ENCODE data around the gene TRIM33.
"Not testable (repeated sequence)": the region's sequence is repeated elsewhere in the genome, so short reads cannot be mapped to it uniquely, and the experiment has no call there.

The TRIM33 gene

DNA sequence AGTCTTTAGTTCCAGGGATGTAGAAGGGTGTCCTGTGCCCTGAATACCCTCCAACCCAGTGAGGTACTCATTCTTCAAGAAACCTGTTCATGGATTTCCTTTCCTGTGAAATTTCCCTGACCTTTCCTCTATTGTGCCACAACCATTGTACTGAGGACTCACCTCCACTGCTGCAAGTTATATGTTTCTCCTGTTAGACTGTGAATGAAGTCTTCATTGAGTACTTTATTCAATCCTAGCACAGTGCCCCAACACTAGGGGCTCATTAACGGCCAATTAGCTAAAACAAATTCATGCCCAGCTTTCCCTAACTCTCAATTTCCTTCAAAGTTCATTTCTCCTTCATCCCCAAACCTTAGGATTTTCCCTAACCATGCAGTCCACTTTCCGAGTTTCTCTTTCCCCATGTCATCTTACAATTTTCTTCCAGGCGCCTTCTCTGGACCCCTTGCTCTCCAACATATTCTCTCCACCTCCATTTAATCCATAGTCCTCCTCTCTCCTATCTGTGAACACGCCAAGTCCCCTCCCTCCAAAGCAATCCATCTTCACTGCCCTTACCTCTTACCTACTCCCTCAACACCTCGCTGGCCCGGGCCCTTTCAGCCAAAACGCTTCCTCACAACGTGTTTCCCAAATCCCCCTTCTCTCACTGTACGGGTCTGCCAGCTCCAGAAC is 1.3 kb downstream of the TRIM33 start:
- DNase-seq, result no peak

- no peak for DNase-seq
Measured at GRCh38 chr1:114508386-114508898, 2.6 kb downstream of the TRIM33 start.

DNA sequence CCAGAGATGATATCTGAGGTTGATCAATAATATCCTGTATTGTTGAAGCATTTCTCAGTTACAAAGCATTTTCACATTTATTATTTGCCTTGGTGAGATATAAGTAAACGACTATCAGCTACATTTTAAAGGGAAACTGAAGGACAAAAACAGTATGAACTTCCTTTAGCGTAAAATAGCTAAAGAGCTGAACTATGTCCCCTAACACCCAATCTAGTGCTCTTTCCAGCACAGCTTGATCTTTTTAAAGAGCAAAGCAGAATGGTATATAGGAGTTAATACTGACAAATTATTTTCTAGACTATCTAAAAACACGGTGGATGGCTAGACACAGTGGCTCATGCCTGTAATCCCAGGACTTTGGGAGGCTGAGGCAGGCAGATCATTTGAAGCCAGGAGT is 3.5 kb downstream of the TRIM33 start:
- no peak for DNase-seq

- DNase-seq, result no peak
Measured at GRCh38 chr1:114505148-114505561, 5.8 kb downstream of the TRIM33 start.

GRCh38 chr1:114503916-114504422 is 7.0 kb downstream of the TRIM33 start:
- no peak for DNase-seq

GRCh38 chr1:114502080-114502479 is 8.9 kb downstream of the TRIM33 start:
- DNase-seq, result no peak

GRCh38 chr1:114499478-114499877 is 11.5 kb downstream of the TRIM33 start:
- no peak for DNase-seq

GRCh38 chr1:114496089-114496488 is 14.9 kb downstream of the TRIM33 start:
- no peak for DNase-seq

DNA sequence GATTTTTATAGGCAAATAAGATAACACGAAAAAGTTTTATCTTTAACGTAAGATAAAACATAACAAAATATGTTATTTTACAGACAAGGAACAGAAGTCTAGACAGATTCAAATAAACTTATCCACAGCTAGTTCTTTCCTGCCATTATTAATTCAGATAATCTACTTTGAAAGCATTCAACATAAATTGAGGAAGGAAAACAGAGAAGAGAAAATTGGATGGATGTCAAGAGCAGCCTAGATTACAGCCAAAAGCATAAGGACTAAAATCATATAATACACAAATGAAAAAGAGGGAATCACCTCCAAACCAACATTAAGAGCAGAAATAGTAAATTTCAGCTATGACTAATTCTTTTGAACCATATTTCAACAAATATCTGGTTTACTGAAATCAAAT is 15.5 kb downstream of the TRIM33 start:
- DNase-seq, result no peak

GRCh38 chr1:114492978-114493377 is 18.0 kb downstream of the TRIM33 start:
- DNase-seq, result no peak

GRCh38 chr1:114490274-114490693 is 20.7 kb downstream of the TRIM33 start:
- DNase-seq, result no peak

DNA sequence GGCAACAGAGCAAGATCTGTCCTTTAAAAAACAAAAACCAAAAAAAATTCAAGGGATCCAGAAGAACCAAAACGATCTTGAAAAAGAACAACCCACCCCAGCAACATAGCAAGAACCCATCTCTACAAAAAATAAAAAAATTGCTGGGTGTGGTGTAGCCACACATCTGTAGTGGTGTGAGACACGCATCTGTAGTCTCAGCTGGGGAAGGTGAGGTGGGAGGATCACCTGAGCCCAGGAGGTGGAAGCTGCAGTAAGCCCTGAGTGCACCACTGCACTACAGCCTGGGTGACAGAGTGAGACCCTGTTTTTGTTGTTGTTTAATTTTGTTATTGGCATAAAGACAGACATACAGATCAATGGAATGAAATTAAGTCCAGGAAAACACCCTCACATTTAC is 22.3 kb downstream of the TRIM33 start:
- no peak for DNase-seq

DNA sequence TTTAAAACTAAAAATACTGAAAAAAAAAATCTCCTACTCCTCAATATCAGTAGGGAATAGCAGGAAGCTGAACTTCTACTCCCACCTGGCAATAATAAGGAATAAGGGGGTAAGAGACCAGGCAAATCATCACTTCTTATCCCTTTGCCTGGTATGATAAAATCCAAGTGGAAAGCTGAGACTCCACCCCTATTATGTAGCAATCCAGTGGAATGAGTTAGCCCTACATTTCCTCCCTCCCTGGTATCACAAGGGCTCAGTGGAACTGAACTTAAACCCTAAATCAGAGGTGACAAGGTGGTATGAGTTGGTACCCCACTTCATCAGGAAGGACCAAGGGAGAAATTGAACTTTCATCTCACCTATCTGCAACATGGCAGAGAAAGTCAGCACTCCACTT is 25.7 kb downstream of the TRIM33 start:
- no peak for DNase-seq

DNA sequence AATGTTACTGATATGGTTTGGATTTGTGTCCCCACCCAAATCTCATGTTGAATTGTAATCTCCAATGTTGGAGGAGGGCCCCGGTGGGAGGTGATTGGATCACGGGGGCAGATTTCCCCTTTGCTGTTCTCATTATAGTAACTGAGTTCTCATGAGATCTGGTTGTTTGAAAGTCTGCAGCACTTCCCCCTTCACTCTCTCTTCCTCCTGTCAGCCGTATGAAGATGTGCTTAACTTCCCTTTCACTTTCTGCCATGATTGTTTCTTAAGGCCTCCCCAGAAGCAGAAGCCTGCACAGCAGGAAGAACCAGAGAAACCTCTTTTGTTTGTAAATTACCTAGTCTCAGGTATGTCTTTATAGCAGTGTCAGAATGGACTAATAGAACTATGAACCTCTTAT is 28.4 kb downstream of the TRIM33 start:
- DNase-seq, result no peak

- DNase-seq, result not testable (repeated sequence)
Measured at GRCh38 chr1:114479636-114480035, 31.4 kb downstream of the TRIM33 start.

GRCh38 chr1:114479134-114479533 is 31.9 kb downstream of the TRIM33 start:
- DNase-seq, result no peak

DNA sequence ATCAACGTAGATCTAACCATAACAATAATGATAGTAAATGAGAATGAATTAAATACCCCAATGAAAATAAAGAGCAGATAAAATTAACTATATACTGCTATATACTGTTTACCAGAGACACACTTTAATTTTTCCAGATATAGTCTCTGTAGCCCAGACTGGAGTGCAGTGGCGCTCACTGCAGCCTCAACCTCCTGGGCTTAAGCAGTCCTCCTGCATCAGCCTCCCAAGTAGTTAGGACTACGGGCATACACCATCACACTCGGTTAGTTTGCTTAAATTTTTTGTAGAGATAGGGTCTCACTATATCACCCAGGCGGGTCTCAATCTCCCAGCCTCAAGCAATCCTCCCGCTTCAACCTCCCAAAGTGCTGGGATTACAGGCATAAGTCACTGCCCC is 37.2 kb downstream of the TRIM33 start:
- no peak for DNase-seq

GRCh38 chr1:114472408-114472807 is 38.6 kb downstream of the TRIM33 start:
- DNase-seq, result no peak

DNA sequence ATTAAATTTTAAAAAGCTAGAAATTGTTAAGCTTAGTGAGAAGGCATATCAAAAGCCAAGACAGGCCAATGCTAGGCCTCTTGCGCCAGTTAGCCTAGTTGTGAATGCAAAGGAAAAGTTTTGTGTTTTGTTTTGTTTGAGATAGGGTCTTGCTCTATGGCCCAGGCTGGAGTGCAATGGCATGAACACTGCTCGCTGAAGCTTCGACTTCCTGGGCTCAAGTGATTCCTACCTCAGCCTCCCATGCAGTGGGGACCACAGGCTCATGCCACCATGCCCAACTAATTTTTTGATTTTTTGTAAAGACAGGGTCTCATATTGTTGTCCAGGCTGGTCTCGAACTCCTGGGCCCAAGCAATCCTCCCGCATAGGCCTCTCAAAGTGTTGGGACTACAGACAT is 40.3 kb downstream of the TRIM33 start:
- DNase-seq, result no peak

DNA sequence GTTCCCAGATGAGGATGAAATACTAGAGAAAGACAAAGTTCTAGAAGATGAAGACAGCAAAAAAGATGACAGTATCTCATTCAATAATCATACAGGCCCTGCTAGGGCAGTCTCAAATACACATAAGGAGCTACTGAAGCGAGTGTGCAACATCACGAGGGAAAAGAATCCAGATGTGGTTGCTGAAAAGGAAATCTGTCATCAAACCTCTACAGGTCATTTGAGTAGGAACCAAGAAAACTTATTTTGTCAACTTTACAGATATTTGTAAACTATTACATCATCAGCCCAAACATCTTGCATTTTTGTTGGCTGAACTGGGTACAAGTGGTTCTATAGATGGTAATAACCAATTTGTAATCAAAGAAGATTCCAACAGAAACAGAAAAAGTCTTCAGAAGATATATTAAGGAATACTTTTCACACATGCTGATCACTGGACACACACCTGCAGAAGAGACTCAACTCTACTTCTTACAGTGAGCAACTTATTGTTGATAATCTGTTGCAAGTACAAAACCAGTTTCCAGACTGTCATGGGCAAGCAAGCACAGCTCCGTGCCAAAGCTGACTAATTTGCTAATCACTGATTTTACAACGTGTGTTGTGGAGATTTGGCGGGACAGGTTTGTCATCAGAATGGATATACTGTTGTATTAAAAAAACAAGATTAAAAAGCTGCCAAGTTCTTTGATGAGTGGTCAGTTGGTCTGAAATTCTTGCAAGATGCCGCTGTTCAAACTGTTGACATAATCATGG is 42.1 kb downstream of the TRIM33 start:
- no peak for DNase-seq

DNA sequence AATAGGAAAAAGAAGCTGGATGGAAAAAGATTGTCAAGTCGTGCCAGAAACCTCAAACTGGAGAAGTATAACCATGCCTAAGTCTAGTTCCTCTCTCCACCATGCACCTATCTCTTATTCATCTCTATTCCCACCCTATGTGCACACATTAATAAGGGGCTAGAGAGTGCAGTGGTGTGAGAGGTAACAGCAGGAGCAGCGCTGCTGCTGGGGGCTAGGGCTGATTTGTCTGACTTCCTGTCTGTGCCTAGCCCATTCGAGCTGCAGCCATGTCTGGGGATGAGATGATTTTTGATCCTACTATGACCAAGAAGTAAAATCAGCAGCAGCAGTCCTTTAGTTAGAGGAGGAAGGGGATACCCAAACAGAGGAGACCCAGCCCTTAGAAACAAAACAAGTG is 43.0 kb downstream of the TRIM33 start:
- no peak for DNase-seq

- no peak for DNase-seq
Measured at GRCh38 chr1:114467491-114467890, 43.5 kb downstream of the TRIM33 start.

DNA sequence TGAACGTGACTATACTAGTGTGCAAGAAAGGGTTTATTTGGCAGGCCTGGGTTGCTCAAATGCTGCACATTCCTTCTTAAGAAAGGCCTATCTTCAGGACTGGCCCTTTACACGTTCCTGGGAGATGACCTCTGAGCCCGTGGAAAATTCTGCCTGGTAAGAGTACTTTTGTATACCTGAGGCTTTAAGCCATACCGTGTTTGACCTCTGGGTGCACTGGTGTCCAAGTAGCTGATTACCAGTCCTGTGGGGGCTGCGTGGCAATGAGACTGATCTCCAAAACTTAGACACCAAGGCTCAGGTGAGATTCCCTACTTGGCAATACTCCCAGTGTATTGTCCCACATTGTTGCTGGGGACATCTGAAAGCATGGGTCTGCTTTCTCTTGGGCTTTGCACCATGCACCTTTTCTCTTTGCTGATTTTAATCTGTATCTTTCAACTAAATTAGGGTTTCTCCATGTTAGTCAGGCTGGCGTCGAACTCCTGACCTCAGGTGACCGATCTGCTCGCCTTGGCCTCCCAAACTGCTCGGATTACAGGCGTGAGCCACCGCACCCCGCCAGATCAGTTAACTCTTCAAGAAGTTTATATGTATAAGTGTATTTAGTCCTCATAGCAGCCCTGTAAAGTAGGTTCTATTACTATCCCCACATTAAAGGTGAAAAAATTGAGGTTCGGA is 44.5 kb downstream of the TRIM33 start:
- DNase-seq, result no peak

DNA sequence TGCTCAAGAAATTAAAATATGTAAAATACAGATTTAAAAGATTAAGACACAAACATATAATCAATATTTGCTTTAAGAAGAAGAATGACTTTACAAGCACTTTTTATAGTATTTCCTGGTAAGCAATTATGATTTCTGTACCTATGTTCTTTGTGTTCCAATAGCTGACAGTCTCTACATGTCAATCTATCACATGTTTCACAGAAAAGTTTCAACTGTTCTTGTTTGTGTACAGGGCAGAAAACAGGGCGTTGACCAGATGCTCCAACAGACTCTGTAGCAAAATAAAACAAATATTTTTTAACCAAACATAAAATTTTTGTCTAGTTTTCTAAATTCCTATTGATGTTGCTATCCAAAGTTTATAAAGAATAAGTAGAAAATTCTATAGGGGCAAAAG is 48.0 kb downstream of the TRIM33 start:
- DNase-seq, result no peak
